ENCODE results near the gene C1orf159. TPM values are rescaled to one million over a fixed set of nuclear protein-coding genes. Genes with fewer than 3 reads are reported as not detected.
A peak's percentile ranks its signal among the peaks of the same experiment; 100 is the strongest.
"Not testable (repeated sequence)": the region's sequence is repeated elsewhere in the genome, so short reads cannot be mapped to it uniquely, and the experiment has no call there.

Gene C1orf159
- total RNA-seq, 3 donors from 2014 or later: 22.3 to 27.6 (median 26.8) TPM

- Mint-ChIP-seq H3K9me3 (peaks cover 3% of the 10 kb centered on the region), H3K27me3 (ENCODE audit: low read depth) (no peaks in the 10 kb centered on the region), H3K4me1 (ENCODE audit: low read depth) (peaks cover 11% of the 10 kb centered on the region), H3K36me3 (ENCODE audit: insufficient read depth) (peaks cover 11% of the 10 kb centered on the region), H3K4me3 (no peak overlapping the region)
- no peak for DNase-seq
- no peak for ATAC-seq
Observed at GRCh38 chr1:1109743-1110142, 6.1 kb downstream of the C1orf159 start.

GRCh38 chr1:1106510-1107221 is 9.2 kb downstream of the C1orf159 start:
- DNase-seq: no peak
- Mint-ChIP-seq H3K27me3 (ENCODE audit: low read depth) (no peaks in the 10 kb centered on the region), H3K9me3 (no peaks in the 10 kb centered on the region), H3K4me3 (no peak overlapping the region), H3K36me3 (ENCODE audit: insufficient read depth) (peaks cover 3% of the 10 kb centered on the region), H3K4me1 (ENCODE audit: low read depth) (peaks cover 29% of the 10 kb centered on the region)
- ATAC-seq: no peak

- peaks cover 13% of the 10 kb centered on the region for H3K9me3 Mint-ChIP-seq
- not testable (repeated sequence) for H3K4me3 Mint-ChIP-seq; DNase-seq; H3K36me3 Mint-ChIP-seq (ENCODE audit: insufficient read depth); H3K27me3 Mint-ChIP-seq (ENCODE audit: low read depth)
- peak; percentile 67 to 81 for ATAC-seq
- peaks cover 45% of the 10 kb centered on the region for H3K4me1 Mint-ChIP-seq (ENCODE audit: low read depth)
Observed at GRCh38 chr1:1104152-1104551, 11.7 kb downstream of the C1orf159 start.

- H3K4me3 Mint-ChIP-seq: no peak overlapping the region
- H3K36me3 Mint-ChIP-seq (ENCODE audit: insufficient read depth): peaks cover 10% of the 10 kb centered on the region
- H3K27me3 Mint-ChIP-seq (ENCODE audit: low read depth): no peaks in the 10 kb centered on the region
- ATAC-seq: no peak
- H3K9me3 Mint-ChIP-seq: peaks cover 19% of the 10 kb centered on the region
- H3K4me1 Mint-ChIP-seq (ENCODE audit: low read depth): peaks cover 52% of the 10 kb centered on the region
- DNase-seq: no peak
Observed at GRCh38 chr1:1101503-1101902, 14.4 kb downstream of the C1orf159 start.

GRCh38 chr1:1100296-1100695 is 15.6 kb downstream of the C1orf159 start:
- Mint-ChIP-seq H3K27me3 (ENCODE audit: low read depth) (no peaks in the 10 kb centered on the region), H3K4me3 (no peak overlapping the region), H3K4me1 (ENCODE audit: low read depth) (peaks cover 52% of the 10 kb centered on the region), H3K36me3 (ENCODE audit: insufficient read depth) (peaks cover 10% of the 10 kb centered on the region), H3K9me3 (peaks cover 19% of the 10 kb centered on the region)
- no peak for DNase-seq
- no peak for ATAC-seq

GRCh38 chr1:1099506-1100183 is 16.2 kb downstream of the C1orf159 start:
- Mint-ChIP-seq H3K36me3 (ENCODE audit: insufficient read depth) (peaks cover 10% of the 10 kb centered on the region), H3K27me3 (ENCODE audit: low read depth) (no peaks in the 10 kb centered on the region), H3K4me3 (peak overlapping the region; percentile 8), H3K9me3 (peaks cover 19% of the 10 kb centered on the region), H3K4me1 (ENCODE audit: low read depth) (peaks cover 49% of the 10 kb centered on the region)
- no peak for DNase-seq
- peak in 1 of 2 donors; percentile 33 for ATAC-seq

GRCh38 chr1:1098681-1099421 is 17.0 kb downstream of the C1orf159 start:
- Mint-ChIP-seq H3K9me3 (peaks cover 19% of the 10 kb centered on the region), H3K4me1 (ENCODE audit: low read depth) (peaks cover 41% of the 10 kb centered on the region), H3K27me3 (ENCODE audit: low read depth) (no peaks in the 10 kb centered on the region), H3K36me3 (ENCODE audit: insufficient read depth) (peaks cover 10% of the 10 kb centered on the region), H3K4me3 (peak overlapping the region; percentile 8)
- ATAC-seq (peak in 1 of 2 donors; percentile 85), DNase-seq (peak; percentile 8)

GRCh38 chr1:1096136-1096535 is 19.8 kb downstream of the C1orf159 start:
- not testable (repeated sequence) for H3K4me3 Mint-ChIP-seq; DNase-seq; H3K27me3 Mint-ChIP-seq (ENCODE audit: low read depth); ATAC-seq
- Mint-ChIP-seq H3K36me3 (ENCODE audit: insufficient read depth) (peaks cover 10% of the 10 kb centered on the region), H3K4me1 (ENCODE audit: low read depth) (peaks cover 34% of the 10 kb centered on the region), H3K9me3 (peaks cover 19% of the 10 kb centered on the region)

GRCh38 chr1:1094981-1095380 is 20.9 kb downstream of the C1orf159 start:
- no peak overlapping the region for H3K4me3 Mint-ChIP-seq
- no peak for ATAC-seq
- peaks cover 5% of the 10 kb centered on the region for H3K36me3 Mint-ChIP-seq (ENCODE audit: insufficient read depth)
- H3K27me3 Mint-ChIP-seq (ENCODE audit: low read depth): no peaks in the 10 kb centered on the region
- H3K9me3 Mint-ChIP-seq: peaks cover 15% of the 10 kb centered on the region
- H3K4me1 Mint-ChIP-seq (ENCODE audit: low read depth): peaks cover 27% of the 10 kb centered on the region
- no peak for DNase-seq

- ATAC-seq: no peak
- DNase-seq: peak; percentile 3
- H3K27me3 Mint-ChIP-seq (ENCODE audit: low read depth): no peaks in the 10 kb centered on the region
- peaks cover 1% of the 10 kb centered on the region for H3K9me3 Mint-ChIP-seq
- H3K4me3 Mint-ChIP-seq: no peak overlapping the region
- peaks cover 13% of the 10 kb centered on the region for H3K4me1 Mint-ChIP-seq (ENCODE audit: low read depth)
- peaks cover 4% of the 10 kb centered on the region for H3K36me3 Mint-ChIP-seq (ENCODE audit: insufficient read depth)
Observed at GRCh38 chr1:1093610-1093943, 22.3 kb downstream of the C1orf159 start.

GRCh38 chr1:1092894-1093609 is 22.8 kb downstream of the C1orf159 start:
- Mint-ChIP-seq H3K4me3 (no peak overlapping the region), H3K27me3 (ENCODE audit: low read depth) (no peaks in the 10 kb centered on the region), H3K9me3 (no peaks in the 10 kb centered on the region), H3K4me1 (ENCODE audit: low read depth) (peaks cover 8% of the 10 kb centered on the region), H3K36me3 (ENCODE audit: insufficient read depth) (peaks cover 3% of the 10 kb centered on the region)
- DNase-seq (peak; percentile 4), ATAC-seq (no peak)

- peaks cover 4% of the 10 kb centered on the region for H3K4me1 Mint-ChIP-seq (ENCODE audit: low read depth)
- H3K9me3 Mint-ChIP-seq: no peaks in the 10 kb centered on the region
- peak; percentile 4 for DNase-seq
- peaks cover 3% of the 10 kb centered on the region for H3K36me3 Mint-ChIP-seq (ENCODE audit: insufficient read depth)
- ATAC-seq: no peak
- H3K27me3 Mint-ChIP-seq (ENCODE audit: low read depth): no peaks in the 10 kb centered on the region
- H3K4me3 Mint-ChIP-seq: no peak overlapping the region
Observed at GRCh38 chr1:1092149-1092855, 23.6 kb downstream of the C1orf159 start.

- H3K4me1 Mint-ChIP-seq (ENCODE audit: low read depth): peaks cover 4% of the 10 kb centered on the region
- H3K9me3 Mint-ChIP-seq: no peaks in the 10 kb centered on the region
- H3K36me3 Mint-ChIP-seq (ENCODE audit: insufficient read depth): peaks cover 3% of the 10 kb centered on the region
- H3K4me3 Mint-ChIP-seq: no peak overlapping the region
- ATAC-seq: peak; percentile 38 to 59
- DNase-seq: peak; percentile 4
- H3K27me3 Mint-ChIP-seq (ENCODE audit: low read depth): no peaks in the 10 kb centered on the region
Observed at GRCh38 chr1:1091344-1092148, 24.3 kb downstream of the C1orf159 start.
